Measurements from ENCODE around the gene NOTCH1.

The NOTCH1 gene

DNA sequence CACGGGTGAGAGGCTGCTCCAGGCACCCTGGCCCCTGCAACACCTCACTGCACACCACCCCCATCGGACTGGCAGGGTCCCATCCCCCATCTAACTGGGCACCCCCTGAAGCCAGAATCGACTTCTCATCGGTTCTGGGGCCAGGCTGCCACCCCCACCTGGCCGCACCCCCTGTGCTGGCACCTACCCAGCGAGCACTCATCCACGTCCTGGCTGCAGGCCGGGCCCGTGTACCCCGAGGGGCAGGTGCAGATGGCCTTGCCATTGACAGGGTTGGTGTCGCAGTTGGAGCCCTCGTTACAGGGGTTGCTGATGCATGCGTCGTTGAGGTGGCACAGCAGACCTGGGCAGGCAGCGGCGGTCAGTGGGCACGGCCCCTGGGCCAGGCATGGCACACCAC lies 27.9 kb downstream of the NOTCH1 start:
- DNase-seq (ENCODE audit: extremely low read depth, low read depth) = no peak
- H3K4me3 ChIP-seq (replicated peaks; ENCODE audit: low read depth, low read length) = no peak overlapping the region
- no peak for TF ChIP-seq CTCF (IDR thresholded peaks at IDR 0.05; ENCODE audit: low read depth, low read length, missing control alignments)

GRCh38 chr9:136517012-136517743 lies 28.7 kb downstream of the NOTCH1 start:
- no peak overlapping the region for H3K4me3 ChIP-seq (replicated peaks; ENCODE audit: low read depth, low read length)
- TF ChIP-seq CTCF (IDR thresholded peaks at IDR 0.05; ENCODE audit: low read depth, low read length, missing control alignments) = no peak
- DNase-seq (ENCODE audit: extremely low read depth, low read depth) = no peak

GRCh38 chr9:136516191-136516654 lies 29.6 kb downstream of the NOTCH1 start:
- H3K4me3 ChIP-seq (replicated peaks; ENCODE audit: low read depth, low read length) = no peak overlapping the region
- no peak for TF ChIP-seq CTCF (IDR thresholded peaks at IDR 0.05; ENCODE audit: low read depth, low read length, missing control alignments)
- no peak for DNase-seq (ENCODE audit: extremely low read depth, low read depth)

DNA sequence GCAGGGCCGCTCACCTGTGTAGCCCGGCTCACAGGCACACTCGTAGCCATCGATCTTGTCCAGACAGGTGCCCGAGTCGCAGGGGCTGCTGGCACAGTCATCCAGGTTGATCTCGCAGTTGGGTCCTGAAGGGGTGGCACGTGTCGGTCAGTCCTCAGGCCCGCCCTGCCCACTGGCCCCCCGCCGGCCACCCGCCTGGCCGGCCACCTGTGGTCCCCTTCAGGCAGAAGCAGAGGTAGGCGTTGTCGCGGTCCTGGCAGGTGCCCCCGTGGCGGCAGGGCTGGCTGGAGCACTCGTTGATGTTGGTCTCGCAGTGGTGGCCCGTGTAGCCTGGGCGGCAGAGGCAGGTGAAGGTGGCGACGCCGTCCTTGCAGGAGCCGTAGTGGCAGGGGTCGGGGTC lies 30.6 kb downstream of the NOTCH1 start:
- no peak overlapping the region for H3K4me3 ChIP-seq (replicated peaks; ENCODE audit: low read depth, low read length)
- DNase-seq (ENCODE audit: extremely low read depth, low read depth) = no peak
- TF ChIP-seq CTCF (IDR thresholded peaks at IDR 0.05; ENCODE audit: low read depth, low read length, missing control alignments) = no peak

GRCh38 chr9:136514022-136514714 lies 31.7 kb downstream of the NOTCH1 start:
- DNase-seq (ENCODE audit: extremely low read depth, low read depth) = no peak
- no peak for TF ChIP-seq CTCF (IDR thresholded peaks at IDR 0.05; ENCODE audit: low read depth, low read length, missing control alignments)
- H3K4me3 ChIP-seq (replicated peaks; ENCODE audit: low read depth, low read length) = no peak overlapping the region

- TF ChIP-seq CTCF (IDR thresholded peaks at IDR 0.05; ENCODE audit: low read depth, low read length, missing control alignments) = no peak
- H3K4me3 ChIP-seq (replicated peaks; ENCODE audit: low read depth, low read length) = no peak overlapping the region
- no peak for DNase-seq (ENCODE audit: extremely low read depth, low read depth)
Observed at GRCh38 chr9:136513191-136513590, 32.7 kb downstream of the NOTCH1 start.

Measured in HFF-Myc (cell line).